HEK293 (cell line): ENCODE results near the gene UPK3BL2.
"Not testable (repeated sequence)": the region's sequence is repeated elsewhere in the genome, so short reads cannot be mapped to it uniquely, and the experiment has no call there.

Experiments
- OSR2 ChIP-seq: fragments of 450-650 bp; formaldehyde crosslinking; IDR thresholded peaks from 2 replicates; pipeline ENCODE4 v1.5.1; 2016; ENCODE audit warnings: missing biosample characterization, missing genetic modification characterization
- REST ChIP-seq: fragments of 450-650 bp; formaldehyde crosslinking; IDR thresholded peaks from 2 replicates; pipeline ENCODE4 v1.5.1; 2016; ENCODE audit warnings: missing biosample characterization, missing genetic modification characterization
- ZNF133 ChIP-seq: fragments of 450-650 bp; formaldehyde crosslinking; IDR thresholded peaks from 2 replicates; pipeline ENCODE4 v1.5.1; 2016; ENCODE audit warnings: missing biosample characterization, missing genetic modification characterization
- ZNF140 ChIP-seq: fragments of 450-650 bp; formaldehyde crosslinking; IDR thresholded peaks from 2 replicates; pipeline ENCODE4 v1.5.1; 2016; ENCODE audit warnings: missing biosample characterization, missing genetic modification characterization
- ZNF146 ChIP-seq: fragments of 450-650 bp; formaldehyde crosslinking; IDR thresholded peaks from 2 replicates; pipeline ENCODE4 v1.5.1; 2016; ENCODE audit warnings: missing biosample characterization, missing genetic modification characterization
- ZNF341 ChIP-seq: fragments of 450-650 bp; formaldehyde crosslinking; IDR thresholded peaks from 2 replicates; pipeline ENCODE4; 2016; ENCODE audit warnings: low read depth, missing biosample characterization, missing genetic modification characterization
- ZNF510 ChIP-seq: fragments of 450-650 bp; formaldehyde crosslinking; IDR thresholded peaks from 2 replicates; pipeline ENCODE4 v1.5.1; 2018; ENCODE audit warnings: mild to moderate bottlenecking, missing genetic modification characterization, missing biosample characterization; ENCODE audit not compliant: insufficient replicate concordance
- ZNF558 ChIP-seq: fragments of 450-650 bp; formaldehyde crosslinking; IDR thresholded peaks from 2 replicates; pipeline ENCODE4 v1.5.1; 2016; ENCODE audit warnings: missing biosample characterization, missing genetic modification characterization
- TF ChIP-seq, protein P1 (sequence below): fragments of 450-650 bp; formaldehyde crosslinking; IDR thresholded peaks from 2 replicates; pipeline ENCODE4 v1.5.1; 2016; ENCODE audit warnings: missing biosample characterization, missing genetic modification characterization
- TF ChIP-seq, protein P2 (sequence below): fragments of 450-650 bp; formaldehyde crosslinking; IDR thresholded peaks from 2 replicates; pipeline ENCODE4 v1.5.1; 2017; ENCODE audit warnings: missing biosample characterization, missing genetic modification characterization
- TF ChIP-seq, protein P3 (sequence below): fragments of 450-650 bp; formaldehyde crosslinking; IDR thresholded peaks from 2 replicates; pipeline ENCODE4 v1.5.1; 2016; ENCODE audit warnings: missing biosample characterization, missing genetic modification characterization

DNA sequence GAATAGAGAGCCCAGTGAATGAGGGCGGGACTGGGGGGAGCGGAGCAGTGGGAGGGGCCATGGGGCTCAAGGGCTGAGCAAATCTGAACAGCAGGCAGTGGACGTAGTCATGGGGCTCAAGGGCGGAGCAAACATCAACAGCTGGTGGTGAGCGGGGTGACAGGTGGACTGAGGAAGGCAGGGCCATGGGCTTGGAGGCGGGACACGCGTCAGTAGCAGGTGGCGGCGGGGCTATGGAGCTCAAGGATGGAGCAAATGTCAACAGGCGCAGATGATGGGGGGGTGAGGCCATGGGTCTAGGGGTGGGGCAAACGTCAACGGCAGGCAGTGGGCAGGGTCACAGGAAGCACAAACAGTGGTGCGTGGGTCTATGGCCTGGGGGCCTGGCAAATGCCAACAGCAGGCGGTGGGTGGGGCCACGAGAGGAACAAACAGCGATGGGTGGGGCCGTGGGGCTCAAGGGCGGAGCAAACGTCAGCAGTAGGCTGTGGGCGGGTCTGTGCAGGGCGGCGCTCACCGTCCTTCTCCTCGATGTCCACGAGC is 49.1 kb upstream of the UPK3BL2 start:
- TF ChIP-seq, protein P1, sequence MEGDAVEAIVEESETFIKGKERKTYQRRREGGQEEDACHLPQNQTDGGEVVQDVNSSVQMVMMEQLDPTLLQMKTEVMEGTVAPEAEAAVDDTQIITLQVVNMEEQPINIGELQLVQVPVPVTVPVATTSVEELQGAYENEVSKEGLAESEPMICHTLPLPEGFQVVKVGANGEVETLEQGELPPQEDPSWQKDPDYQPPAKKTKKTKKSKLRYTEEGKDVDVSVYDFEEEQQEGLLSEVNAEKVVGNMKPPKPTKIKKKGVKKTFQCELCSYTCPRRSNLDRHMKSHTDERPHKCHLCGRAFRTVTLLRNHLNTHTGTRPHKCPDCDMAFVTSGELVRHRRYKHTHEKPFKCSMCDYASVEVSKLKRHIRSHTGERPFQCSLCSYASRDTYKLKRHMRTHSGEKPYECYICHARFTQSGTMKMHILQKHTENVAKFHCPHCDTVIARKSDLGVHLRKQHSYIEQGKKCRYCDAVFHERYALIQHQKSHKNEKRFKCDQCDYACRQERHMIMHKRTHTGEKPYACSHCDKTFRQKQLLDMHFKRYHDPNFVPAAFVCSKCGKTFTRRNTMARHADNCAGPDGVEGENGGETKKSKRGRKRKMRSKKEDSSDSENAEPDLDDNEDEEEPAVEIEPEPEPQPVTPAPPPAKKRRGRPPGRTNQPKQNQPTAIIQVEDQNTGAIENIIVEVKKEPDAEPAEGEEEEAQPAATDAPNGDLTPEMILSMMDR = not testable (repeated sequence)
- TF ChIP-seq ZNF133 (tag by site-specific recombination); OSR2 (tag by site-specific recombination); REST (tag by site-specific recombination); ZNF558 (tag by site-specific recombination); ZNF146; ZNF510 (tag by site-specific recombination); ZNF341 (tag by site-specific recombination); ZNF140: not testable (repeated sequence)
- TF ChIP-seq, protein P2, sequence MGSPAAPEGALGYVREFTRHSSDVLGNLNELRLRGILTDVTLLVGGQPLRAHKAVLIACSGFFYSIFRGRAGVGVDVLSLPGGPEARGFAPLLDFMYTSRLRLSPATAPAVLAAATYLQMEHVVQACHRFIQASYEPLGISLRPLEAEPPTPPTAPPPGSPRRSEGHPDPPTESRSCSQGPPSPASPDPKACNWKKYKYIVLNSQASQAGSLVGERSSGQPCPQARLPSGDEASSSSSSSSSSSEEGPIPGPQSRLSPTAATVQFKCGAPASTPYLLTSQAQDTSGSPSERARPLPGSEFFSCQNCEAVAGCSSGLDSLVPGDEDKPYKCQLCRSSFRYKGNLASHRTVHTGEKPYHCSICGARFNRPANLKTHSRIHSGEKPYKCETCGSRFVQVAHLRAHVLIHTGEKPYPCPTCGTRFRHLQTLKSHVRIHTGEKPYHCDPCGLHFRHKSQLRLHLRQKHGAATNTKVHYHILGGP (tag by site-specific recombination) = not testable (repeated sequence)
- TF ChIP-seq, protein P3, sequence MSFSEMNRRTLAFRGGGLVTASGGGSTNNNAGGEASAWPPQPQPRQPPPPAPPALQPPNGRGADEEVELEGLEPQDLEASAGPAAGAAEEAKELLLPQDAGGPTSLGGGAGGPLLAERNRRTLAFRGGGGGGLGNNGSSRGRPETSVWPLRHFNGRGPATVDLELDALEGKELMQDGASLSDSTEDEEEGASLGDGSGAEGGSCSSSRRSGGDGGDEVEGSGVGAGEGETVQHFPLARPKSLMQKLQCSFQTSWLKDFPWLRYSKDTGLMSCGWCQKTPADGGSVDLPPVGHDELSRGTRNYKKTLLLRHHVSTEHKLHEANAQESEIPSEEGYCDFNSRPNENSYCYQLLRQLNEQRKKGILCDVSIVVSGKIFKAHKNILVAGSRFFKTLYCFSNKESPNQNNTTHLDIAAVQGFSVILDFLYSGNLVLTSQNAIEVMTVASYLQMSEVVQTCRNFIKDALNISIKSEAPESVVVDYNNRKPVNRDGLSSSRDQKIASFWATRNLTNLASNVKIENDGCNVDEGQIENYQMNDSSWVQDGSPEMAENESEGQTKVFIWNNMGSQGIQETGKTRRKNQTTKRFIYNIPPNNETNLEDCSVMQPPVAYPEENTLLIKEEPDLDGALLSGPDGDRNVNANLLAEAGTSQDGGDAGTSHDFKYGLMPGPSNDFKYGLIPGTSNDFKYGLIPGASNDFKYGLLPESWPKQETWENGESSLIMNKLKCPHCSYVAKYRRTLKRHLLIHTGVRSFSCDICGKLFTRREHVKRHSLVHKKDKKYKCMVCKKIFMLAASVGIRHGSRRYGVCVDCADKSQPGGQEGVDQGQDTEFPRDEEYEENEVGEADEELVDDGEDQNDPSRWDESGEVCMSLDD (tag by site-specific recombination) = not testable (repeated sequence)
